ENCODE measurements around the gene MGAT2. TPM values are rescaled to one million over a fixed set of nuclear protein-coding genes. Genes with fewer than 3 reads are reported as not detected.

The MGAT2 gene
- total RNA-seq = 51.8 and 86.3 TPM in 2 replicates

GRCh38 chr14:49620182-49621113, at the start of gene MGAT2, which contains the start of gene RPL36AL:
Gene MGAT2 (plus strand): TSS chr14:49620799. CDS start chr14:49621269, 470 bp downstream.
Gene RPL36AL (minus strand): TSS chr14:49620626. CDS start chr14:49619104, 1,522 bp downstream.

GRCh38 chr14:49585803-49586672, 34.6 kb upstream of the MGAT2 start, which contains the start of gene RPS29:
Gene RPS29 (minus strand): TSS chr14:49586380. CDS start chr14:49586346, 34 bp downstream.

GRCh38 chr14:49598485-49599300, 21.9 kb upstream of the MGAT2 start, which contains the start of gene LRR1:
Gene LRR1 (plus strand): TSS chr14:49598940. CDS start chr14:49599021, 81 bp downstream.

GRCh38 chr14:49634547-49635334, 14.1 kb downstream of the MGAT2 start, which contains the start of gene DNAAF2:
Gene DNAAF2 (minus strand): TSS chr14:49635244. CDS start chr14:49635149, 95 bp downstream.

Small RNA genes within 50 kb of the gene (small RNA-seq; reads per million reads assigned to genes)
- gene AL139099.3 (not detected), gene AL139099.4 (not detected), gene RF00019 (not detected)

Other genes starting within 250 kb of the MGAT2 start
- gene RPS29, start 34.4 kb upstream of the MGAT2 start, total RNA-seq = 2,462 and 2,719 TPM in 2 replicates
- gene LRR1, start 21.9 kb upstream of the MGAT2 start, total RNA-seq = 9.4 and 13.6 TPM in 2 replicates
- 116 and 378 TPM in 2 replicates for gene RPL36AL, start 173 bp upstream of the MGAT2 start, total RNA-seq
- 7.5 TPM in 2 replicates for gene DNAAF2, start 14.4 kb downstream of the MGAT2 start, total RNA-seq
- 5.3 and 7.9 TPM in 2 replicates for gene POLE2, start 67.4 kb downstream of the MGAT2 start, total RNA-seq
- 3.5 and 9.8 TPM in 2 replicates for gene KLHDC1, start 72.3 kb downstream of the MGAT2 start, total RNA-seq
- gene KLHDC2, start 147.4 kb downstream of the MGAT2 start, total RNA-seq = 85.9 and 91.5 TPM in 2 replicates
- 43.9 and 67.9 TPM in 2 replicates for gene NEMF, start 232.0 kb downstream of the MGAT2 start, total RNA-seq